ENCODE data around the gene MAP4K4.

DNA sequence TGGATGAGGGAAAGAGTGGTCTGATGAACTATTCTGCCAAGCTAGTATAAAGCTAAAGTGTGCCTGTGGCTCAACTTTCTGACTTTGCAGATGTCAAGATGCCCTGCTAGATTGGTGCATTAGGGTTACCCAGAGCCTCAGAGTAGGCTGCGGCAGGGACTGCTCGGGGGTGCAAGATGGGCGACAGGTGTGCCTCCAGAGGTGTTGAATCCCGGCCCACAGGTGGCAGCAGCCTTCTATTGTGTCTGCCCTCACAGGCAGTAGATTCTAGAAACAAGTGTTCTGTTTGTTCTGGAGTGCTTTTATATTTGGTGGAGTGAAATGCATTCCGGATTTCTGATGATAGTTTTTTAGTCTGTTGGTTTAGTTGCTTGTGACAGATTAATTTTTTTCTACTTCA, 162.7 kb downstream of the MAP4K4 start:
- TF ChIP-seq POLR2A (IDR thresholded peaks at IDR 0.05; ENCODE audit: low read length) (no peak), GATA1 (IDR thresholded peaks at IDR 0.05; ENCODE audit: low read depth, low read length) (no peak)

Measured in erythroblast (primary cell).